GM19328 (cell line): Measurements from ENCODE around the gene HRH3.

Experiments used
- ATAC-seq: cut with Tn5 transposase; IDR thresholded peaks from one replicate; pipeline ENCODE4 v1.9.1; 2021; ENCODE audit warnings: mild to moderate bottlenecking, moderate library complexity; ENCODE audit not compliant: unreplicated experiment

HRH3 gene

DNA sequence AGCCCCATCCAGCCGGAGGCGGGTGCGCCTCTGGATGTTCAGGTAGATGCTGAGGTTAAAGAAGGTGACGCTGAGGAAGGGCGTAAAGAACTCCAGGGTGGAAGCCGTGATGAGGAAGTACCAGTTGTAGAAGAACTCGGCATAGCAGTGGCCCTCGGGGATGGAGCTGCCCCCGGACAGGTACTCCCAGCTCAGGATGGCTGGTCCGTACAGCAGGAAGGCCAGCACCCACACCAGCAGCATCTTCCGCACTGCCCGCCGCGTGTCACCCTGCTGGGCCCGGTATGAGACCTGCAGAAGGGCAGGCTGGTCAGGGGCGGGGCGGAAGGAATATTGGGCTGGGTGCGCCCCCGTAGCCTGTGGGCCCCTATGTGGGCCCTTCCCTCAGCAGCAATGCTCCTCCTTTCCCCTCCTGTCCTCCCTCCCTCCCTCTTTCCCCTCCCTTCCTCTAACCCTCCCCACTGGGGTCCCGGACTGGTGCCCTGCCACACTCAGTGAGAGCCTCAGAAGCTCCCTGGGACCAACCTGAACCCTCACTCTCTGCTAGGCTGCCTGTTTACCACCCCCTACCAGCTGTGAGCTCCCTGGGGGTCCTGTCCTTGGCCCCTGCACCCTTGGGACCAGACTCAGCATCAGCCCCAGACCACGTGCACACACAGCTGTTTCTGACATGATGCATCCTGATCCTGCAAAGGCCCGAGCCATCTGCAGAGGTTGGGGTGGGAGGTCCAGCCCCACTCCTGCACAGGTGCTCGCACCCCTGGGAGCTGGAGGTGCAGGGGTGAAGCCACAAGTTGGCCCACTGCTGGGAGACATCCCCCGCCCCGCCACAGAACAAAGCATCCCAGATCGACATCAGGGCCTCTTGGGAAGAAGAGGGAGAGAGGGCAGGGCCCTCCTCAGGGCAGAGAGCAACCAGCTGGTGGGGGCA is 3.2 kb downstream of the HRH3 start:
- no peak for ATAC-seq

- no peak for ATAC-seq
These were observed 4.0 kb downstream of the HRH3 start for GRCh38 chr20:62215991-62216635.

- ATAC-seq, result no peak
These were observed 4.8 kb downstream of the HRH3 start for GRCh38 chr20:62215020-62215990.

DNA sequence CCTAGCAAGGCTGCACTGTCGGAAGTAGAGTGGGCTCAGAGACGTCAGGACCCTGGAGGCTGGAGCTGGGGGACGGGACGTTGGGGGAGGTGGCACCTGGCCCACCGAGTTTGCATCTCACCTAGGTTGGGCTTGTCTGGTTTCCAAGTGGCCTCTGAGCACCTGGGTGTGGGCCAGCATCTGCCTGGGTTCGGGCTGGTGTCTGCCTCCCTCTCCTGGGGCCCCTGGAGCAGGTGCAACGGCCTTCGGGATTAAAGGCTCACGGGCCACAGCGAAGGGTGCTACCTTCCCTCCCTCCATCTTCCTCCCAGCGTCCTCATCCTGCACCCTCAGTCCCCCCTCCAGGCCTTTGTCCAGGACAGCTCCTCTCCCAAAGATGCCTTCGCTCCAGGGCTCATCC is 6.0 kb downstream of the HRH3 start:
- ATAC-seq, result no peak

DNA sequence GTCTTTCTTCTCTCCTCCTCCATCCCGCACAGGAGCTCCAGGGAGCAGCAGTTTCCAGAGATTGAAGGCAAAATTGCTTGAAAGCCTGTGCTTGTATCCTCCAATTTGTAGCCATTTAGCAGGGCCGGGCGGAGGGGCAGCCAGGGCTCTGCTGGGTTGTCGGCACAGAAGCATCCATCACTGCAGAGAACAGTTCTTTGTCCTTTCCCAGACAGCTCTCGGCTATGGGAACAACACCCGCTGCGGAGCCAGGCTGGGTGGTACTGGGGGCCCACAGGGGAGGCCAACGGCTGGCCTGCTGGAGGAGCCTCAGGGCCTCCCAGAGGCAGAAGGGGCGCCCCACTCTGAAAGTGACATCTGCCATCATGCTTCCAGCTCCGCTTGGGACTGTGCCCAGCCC is 7.8 kb downstream of the HRH3 start:
- ATAC-seq, result no peak

GRCh38 chr20:62211769-62212288 is 8.2 kb downstream of the HRH3 start:
- no peak for ATAC-seq

DNA sequence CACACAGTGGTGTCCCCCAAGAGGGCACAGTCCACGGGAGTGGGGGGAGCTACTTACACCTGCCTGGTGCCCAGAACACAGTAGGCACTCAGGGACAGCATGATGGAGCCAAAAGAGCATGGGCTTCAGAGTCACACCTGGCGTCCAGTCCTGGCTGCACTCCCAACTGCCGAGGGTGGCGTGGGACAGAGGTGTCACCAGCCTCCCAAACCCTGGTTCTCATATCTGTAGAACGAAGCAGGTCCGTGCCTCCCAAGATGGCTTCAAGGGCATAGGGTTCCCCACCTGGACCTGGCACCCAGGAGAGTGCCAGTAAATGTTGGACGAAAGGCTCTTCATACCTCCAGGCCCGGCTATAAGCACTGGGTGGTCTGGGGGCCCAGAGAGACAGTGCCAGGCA is 8.9 kb downstream of the HRH3 start:
- ATAC-seq, result no peak

GRCh38 chr20:62210496-62210855 is 9.6 kb downstream of the HRH3 start:
- ATAC-seq, result no peak

DNA sequence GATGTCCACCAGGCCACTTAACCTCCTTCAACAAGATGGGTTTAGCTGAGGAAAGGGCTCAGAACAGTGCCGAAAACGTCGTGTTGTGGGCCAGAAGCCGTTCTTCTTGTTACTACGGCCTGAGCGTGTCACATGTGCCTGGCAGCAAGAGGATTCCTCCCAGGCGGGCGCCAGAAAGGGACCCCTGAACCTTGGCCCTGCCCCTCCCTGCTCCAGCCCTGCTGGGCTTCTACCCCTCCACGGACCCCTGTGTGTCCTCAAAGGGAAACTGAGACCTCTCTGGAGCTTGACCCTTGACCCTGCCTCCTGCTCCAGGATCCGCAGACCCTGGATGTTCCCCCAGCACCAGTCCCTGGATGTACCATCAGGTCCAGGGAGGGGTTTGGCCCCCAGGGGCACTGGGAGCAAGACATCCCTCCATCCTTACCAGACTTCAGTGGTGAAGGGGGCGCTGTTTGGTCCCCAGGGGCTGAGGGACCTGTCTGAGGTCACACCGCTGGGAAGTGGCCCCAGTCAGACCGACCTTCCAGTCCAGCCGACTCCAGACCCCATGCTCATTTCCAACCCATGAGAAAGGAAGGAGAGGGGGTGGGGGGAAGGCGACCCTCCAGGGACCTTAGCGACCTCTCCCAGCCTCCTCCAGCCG is 10.1 kb downstream of the HRH3 start:
- no peak for ATAC-seq

GRCh38 chr20:62208795-62209755 is 11.0 kb downstream of the HRH3 start:
- ATAC-seq, result no peak

DNA sequence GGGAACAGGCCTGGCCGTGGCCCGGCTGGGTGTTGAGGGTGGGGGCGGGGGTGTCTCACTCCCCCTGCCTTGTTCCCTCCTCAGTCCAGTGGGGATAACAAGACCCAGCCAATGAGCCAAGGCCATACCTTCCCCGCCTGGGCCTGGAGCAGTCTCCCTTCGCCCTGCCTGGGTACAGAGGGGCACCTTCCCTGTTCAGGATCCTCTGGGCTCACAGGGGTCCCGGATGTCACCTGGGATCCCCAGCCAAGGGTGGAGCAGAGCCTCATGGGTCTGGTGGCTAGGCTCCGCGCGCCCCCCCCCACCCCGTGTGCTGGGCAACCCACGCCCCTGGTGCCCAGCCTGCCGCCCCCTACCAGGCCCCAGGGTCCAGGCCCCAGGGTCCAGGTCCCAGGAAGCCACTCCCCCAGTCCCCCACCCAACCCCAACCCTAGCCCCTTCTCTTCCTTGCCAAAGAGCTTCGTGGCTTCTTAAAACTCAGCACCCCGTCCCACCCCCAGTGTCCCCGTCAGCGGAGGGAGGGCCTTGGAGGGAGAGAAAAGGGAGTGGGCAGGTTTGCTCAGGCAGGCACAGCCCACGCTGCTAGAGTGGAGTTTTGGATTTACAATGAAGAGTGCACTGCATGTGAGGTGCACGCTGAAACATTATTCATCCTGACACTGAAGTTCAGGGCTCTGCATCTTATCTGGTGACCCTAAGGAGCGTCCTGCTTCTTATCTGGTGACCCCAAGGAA is 11.8 kb downstream of the HRH3 start:
- no peak for ATAC-seq

- no peak for ATAC-seq
These were observed 13.7 kb downstream of the HRH3 start for GRCh38 chr20:62206388-62206775.

DNA sequence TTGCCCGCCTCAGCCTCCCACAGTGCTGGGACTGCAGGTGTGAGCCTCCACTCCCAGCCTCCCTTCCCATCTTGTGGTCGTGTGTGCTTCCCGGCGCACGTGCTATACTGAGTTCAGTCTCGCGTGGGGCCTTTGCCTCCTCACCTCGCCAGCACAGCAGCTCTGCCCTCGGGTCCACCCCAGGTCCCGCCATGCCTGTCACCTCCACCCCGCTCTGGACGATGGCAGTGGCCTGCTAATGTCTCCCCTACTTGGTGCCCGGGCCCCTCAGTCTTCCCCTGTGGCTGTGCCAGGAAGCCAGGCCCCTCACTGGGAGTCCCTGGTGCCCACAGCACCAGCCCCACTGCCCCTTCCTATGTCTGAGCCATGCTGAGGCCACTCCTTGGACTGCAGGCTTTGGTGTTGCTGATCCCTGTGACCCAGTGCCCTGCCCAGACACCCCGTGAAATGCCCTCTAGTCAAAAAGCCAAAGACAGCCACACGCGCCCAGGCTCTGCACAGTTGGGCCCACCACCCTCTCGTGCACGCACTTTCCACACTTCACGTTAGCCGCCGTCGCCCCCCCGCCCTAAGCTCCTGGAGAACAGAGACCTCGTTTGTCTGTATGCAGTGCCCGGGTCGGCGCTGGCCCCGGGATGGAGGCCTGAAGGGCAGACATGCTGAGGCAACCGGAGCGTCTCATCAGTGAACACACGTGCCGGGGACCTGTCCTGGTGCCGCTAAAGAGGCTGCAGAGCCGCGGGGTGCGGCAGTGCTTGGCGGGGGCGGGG is 14.3 kb downstream of the HRH3 start:
- ATAC-seq, result no peak

- ATAC-seq, result no peak
These were observed 16.6 kb downstream of the HRH3 start for GRCh38 chr20:62203378-62204030.

GRCh38 chr20:62202676-62203377 is 17.3 kb downstream of the HRH3 start:
- no peak for ATAC-seq

GRCh38 chr20:62202083-62202395 is 18.0 kb downstream of the HRH3 start:
- no peak for ATAC-seq
